Body of pancreas (tissue), 4 donors: ENCODE results near the gene BLM. TPM values are rescaled to one million over a fixed set of nuclear protein-coding genes. Genes with fewer than 3 reads are reported as not detected.

Experiments
- ATAC-seq: fragments of 150-250 bp; one replicate; pipeline ENCODE4 v1.9.1; 2016
- DNase-seq, 4 donors: peaks; one replicate each; pipeline ENCODE4 v3.0.0-alpha.2; 2019
- H3K27ac ChIP-seq, 4 donors: fragments of 200-600 bp; sonication (generic); 1 replicate in 3 of 4; 2 replicates in 1 of 4; pipeline versions ENCODE4 v1.5.1 to v1.6.1; 2016 to 2019; ENCODE audit warnings: mild to moderate bottlenecking in 1 of 4, mixed read lengths in 1 of 4, moderate library complexity in 1 of 4
- H3K27me3 ChIP-seq, 2 donors: fragments of 200-600 bp; sonication (generic); one replicate each; pipeline ENCODE4 v1.6.0; 2016; ENCODE audit warnings: mild to moderate bottlenecking in 1 of 2
- H3K36me3 ChIP-seq, 2 donors: fragments of 200-600 bp; sonication (generic); replicated peaks in 1 of 2; 2 replicates each; pipeline ENCODE4 v1.5.1; 2016; ENCODE audit warnings: low read depth in 2 of 2; ENCODE audit not compliant: insufficient read depth in 1 of 2
- H3K4me1 ChIP-seq: fragments of 200-600 bp; sonication (generic); one replicate; pipeline ENCODE4 v1.6.0; 2016
- H3K4me3 ChIP-seq, 2 donors: fragments of 200-600 bp; sonication (generic); 1 replicate in 1 of 2; 2 replicates in 1 of 2; pipeline ENCODE4 v1.5.1; 2016 to 2019
- H3K9me3 ChIP-seq, 3 donors: fragments of 200-600 bp; sonication (generic); 1 replicate in 2 of 3; 2 replicates in 1 of 3; pipeline ENCODE4 v1.5.1; 2016
- POLR2A ChIP-seq, 3 donors: fragments of 450-650 bp; IDR thresholded peaks; one replicate each; pipeline ENCODE4 v1.6.1; 2016; ENCODE audit warnings: antibody characterized with exemption in 3 of 3, mild to moderate bottlenecking in 2 of 3
- WGBS, 2 donors: methylation state at CpG; one replicate each; pipeline ENCODE4 v1.1.5; 2017; 5-methylcytosine and 5-hydroxymethylcytosine counted together
- intact Hi-C: fragments of 100-400 bp; cut with DNase I; formaldehyde crosslinking; loops from one replicate; pipeline ENCODE4 v1.15.1; 2023
- total RNA-seq, 2 donors: library from RNA; depleted of rRNA; stranded (reverse); fragments of >200 nt; gene quantifications; one replicate each; pipeline ENCODE4 v1.1.0, GENCODE V29; 2016
- TF ChIP-seq, protein P1 (sequence below), 7 experiments: fragments of 450-650 bp in 4 of 7; fragments of 200-600 bp in 3 of 7; sonication (generic) in 3 of 7; IDR thresholded peaks; one replicate each; pipeline ENCODE4 v1.5.1; 2016 to 2019; ENCODE audit warnings: antibody characterized with exemption in 7 of 7

Gene BLM
- total RNA-seq, 2 donors from 2014 or later = 0.26 to 1.3 TPM

GRCh38 chr15:90837094-90837493 lies 119.9 kb downstream of the BLM start:
- Histone ChIP-seq H3K27me3 (no peaks in the 10 kb centered on the region), H3K4me3 (no peak overlapping the region), H3K9me3 (no peaks in the 10 kb centered on the region), H3K36me3 (no peaks in the 10 kb centered on the region), H3K4me1 (no peaks in the 10 kb centered on the region), H3K27ac (no peak overlapping the region)
- no peak for DNase-seq
- no peak for TF ChIP-seq POLR2A (IDR thresholded peaks at IDR 0.05)
- TF ChIP-seq, protein P1, sequence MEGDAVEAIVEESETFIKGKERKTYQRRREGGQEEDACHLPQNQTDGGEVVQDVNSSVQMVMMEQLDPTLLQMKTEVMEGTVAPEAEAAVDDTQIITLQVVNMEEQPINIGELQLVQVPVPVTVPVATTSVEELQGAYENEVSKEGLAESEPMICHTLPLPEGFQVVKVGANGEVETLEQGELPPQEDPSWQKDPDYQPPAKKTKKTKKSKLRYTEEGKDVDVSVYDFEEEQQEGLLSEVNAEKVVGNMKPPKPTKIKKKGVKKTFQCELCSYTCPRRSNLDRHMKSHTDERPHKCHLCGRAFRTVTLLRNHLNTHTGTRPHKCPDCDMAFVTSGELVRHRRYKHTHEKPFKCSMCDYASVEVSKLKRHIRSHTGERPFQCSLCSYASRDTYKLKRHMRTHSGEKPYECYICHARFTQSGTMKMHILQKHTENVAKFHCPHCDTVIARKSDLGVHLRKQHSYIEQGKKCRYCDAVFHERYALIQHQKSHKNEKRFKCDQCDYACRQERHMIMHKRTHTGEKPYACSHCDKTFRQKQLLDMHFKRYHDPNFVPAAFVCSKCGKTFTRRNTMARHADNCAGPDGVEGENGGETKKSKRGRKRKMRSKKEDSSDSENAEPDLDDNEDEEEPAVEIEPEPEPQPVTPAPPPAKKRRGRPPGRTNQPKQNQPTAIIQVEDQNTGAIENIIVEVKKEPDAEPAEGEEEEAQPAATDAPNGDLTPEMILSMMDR (IDR thresholded peaks at IDR 0.05) = no peak
- intact Hi-C loops = no loop called here
- 75 to 78% methylated on average over 10 to 11 of the region's 11 CpGs for WGBS, 2 donors
- no peak for ATAC-seq

DNA sequence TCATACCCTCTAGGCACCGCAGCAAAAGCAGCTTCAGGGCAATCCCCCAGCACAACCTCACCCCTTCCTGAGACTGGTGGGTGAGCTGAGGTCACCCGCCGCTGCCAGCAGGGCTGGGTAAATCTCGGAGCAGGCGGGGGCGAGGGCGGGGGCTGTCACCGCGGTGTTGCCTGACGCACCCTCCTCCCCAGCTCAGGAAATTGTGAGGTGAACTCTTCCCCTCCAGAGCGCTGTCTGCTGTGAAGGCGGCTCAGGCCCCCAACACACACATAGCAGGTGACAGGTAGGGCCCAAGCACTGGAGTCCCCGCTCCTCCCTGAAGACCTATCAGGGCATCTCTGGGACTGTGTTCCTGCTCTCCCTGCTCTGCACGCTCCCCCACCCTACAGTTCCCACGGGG lies 121.0 kb downstream of the BLM start:
- H3K36me3 ChIP-seq = no peaks in the 10 kb centered on the region
- no peak overlapping the region for H3K27ac ChIP-seq
- intact Hi-C loops = no loop called here
- H3K27me3 ChIP-seq = no peaks in the 10 kb centered on the region
- ATAC-seq (no peak), DNase-seq (no peak)
- 69 to 80% methylated on average over 2 to 13 of the region's 15 CpGs for WGBS, 2 donors
- no peak for TF ChIP-seq POLR2A (IDR thresholded peaks at IDR 0.05)
- TF ChIP-seq, protein P1 (IDR thresholded peaks at IDR 0.05) = no peak
- H3K4me1 ChIP-seq = no peaks in the 10 kb centered on the region
- H3K9me3 ChIP-seq = no peaks in the 10 kb centered on the region
- H3K4me3 ChIP-seq = no peak overlapping the region

- no peak overlapping the region for H3K27ac ChIP-seq
- 81 to 84% methylated on average over 9 to 15 of the region's 15 CpGs for WGBS, 2 donors
- H3K27me3 ChIP-seq = no peaks in the 10 kb centered on the region
- no peaks in the 10 kb centered on the region for H3K36me3 ChIP-seq
- DNase-seq (no peak), ATAC-seq (no peak)
- H3K9me3 ChIP-seq = no peaks in the 10 kb centered on the region
- TF ChIP-seq, protein P1 (IDR thresholded peaks at IDR 0.05) = no peak
- no peak for TF ChIP-seq POLR2A (IDR thresholded peaks at IDR 0.05)
- H3K4me3 ChIP-seq = no peak overlapping the region
- no peaks in the 10 kb centered on the region for H3K4me1 ChIP-seq
- intact Hi-C loops = no loop called here
Measured at GRCh38 chr15:90838544-90838943, 121.4 kb downstream of the BLM start.

DNA sequence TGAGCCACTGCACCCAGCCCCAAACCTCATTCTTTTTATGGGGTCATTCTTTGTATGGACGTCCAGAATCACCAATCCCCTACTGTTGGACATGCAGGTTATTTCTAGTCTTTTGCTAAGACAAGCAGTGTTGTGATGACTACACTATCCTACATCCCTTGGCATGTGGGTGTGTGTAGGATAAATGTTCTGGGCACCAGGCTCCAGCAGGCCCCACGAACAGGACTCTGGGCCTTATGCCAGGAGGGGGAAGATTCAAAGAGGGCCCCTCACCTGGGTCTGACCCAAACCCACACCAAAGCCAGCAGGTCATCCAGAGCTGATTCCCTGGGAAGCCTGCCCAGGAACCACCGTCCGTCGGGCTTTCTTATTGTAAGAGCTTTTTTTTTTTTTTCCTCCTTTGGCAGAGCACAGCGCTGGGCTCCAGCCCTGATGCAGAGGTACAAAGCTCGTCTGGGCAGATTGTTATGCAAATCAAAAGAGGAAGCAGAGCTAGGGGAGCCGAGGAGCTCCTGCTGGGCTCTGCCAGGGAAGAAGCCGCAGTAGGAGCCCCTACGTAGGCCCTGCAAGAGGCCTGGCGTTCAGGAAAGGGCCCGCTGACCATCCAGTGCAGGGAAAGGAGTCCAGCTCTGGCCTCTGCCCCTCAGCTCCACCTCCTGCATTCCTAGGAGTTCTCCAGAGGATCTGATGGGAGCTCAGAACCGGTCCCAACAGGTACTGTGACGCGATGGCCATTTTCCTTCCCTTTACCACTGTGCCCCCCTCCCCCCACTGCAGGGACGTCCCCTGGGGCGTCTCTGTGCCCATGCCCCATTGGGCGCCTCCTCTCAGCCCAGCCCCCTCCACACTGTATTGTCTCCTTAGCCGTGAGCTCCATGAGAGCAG lies 122.3 kb downstream of the BLM start:
- Histone ChIP-seq H3K9me3 (no peaks in the 10 kb centered on the region), H3K27ac (peak overlapping the region in 1 of 4 donors; percentile 46), H3K27me3 (no peaks in the 10 kb centered on the region), H3K4me1 (no peaks in the 10 kb centered on the region), H3K4me3 (no peak overlapping the region), H3K36me3 (no peaks in the 10 kb centered on the region)
- 44 to 62% methylated on average over 16 to 19 of the region's 19 CpGs for WGBS, 2 donors
- ATAC-seq (peak; percentile 45), DNase-seq (peak in 2 of 4 donors; percentile 39 to 70)
- intact Hi-C loops = no loop called here
- TF ChIP-seq, protein P1 (IDR thresholded peaks at IDR 0.05) = no peak
- peak in 1 of 3 donors; percentile 33 for TF ChIP-seq POLR2A (IDR thresholded peaks at IDR 0.05)
